Calu3 (cell line): Measurements from ENCODE around the gene C11orf24. TPM values are rescaled to one million over a fixed set of nuclear protein-coding genes. Genes with fewer than 3 reads are reported as not detected.
"Not testable (repeated sequence)": the region's sequence is repeated elsewhere in the genome, so short reads cannot be mapped to it uniquely, and the experiment has no call there.

ENCODE experiments used
- BruUV-seq: library from RNA; stranded (reverse); fragments of 400-500 nt; replicated peaks from 2 replicates; lab custom pipeline; 2021; lab: Mats Ljungman, UMichigan
- CTCF ChIA-PET: fragments of 300-600 bp; sonication (Branson Sonifier 250); formaldehyde crosslinking; loops from one replicate; lab custom pipeline; 2022; ENCODE audit warnings: antibody characterized with exemption; lab: Charles Lee
- DNase-seq: peaks from one replicate; pipeline ENCODE4 v3.0.0; 2022
- H3K27ac Mint-ChIP-seq: one replicate; pipeline ENCODE4 v1.8.0; 2022; ENCODE audit warnings: mixed read lengths; ENCODE audit not compliant: unreplicated experiment
- H3K27me3 Mint-ChIP-seq: one replicate; pipeline ENCODE4 v1.8.0; 2022; ENCODE audit warnings: mixed read lengths; ENCODE audit not compliant: unreplicated experiment
- H3K36me3 Mint-ChIP-seq: one replicate; pipeline ENCODE4 v1.8.0; 2022; ENCODE audit warnings: mild to moderate bottlenecking, moderate library complexity, mixed read lengths; ENCODE audit not compliant: insufficient read depth, unreplicated experiment
- H3K4me1 Mint-ChIP-seq: one replicate; pipeline ENCODE4 v1.8.0; 2022; ENCODE audit warnings: mild to moderate bottlenecking, low read depth, mixed read lengths; ENCODE audit not compliant: unreplicated experiment
- H3K4me3 Mint-ChIP-seq: one replicate; pipeline ENCODE4 v1.8.0; 2022; ENCODE audit warnings: mild to moderate bottlenecking, low read depth, moderate library complexity, mixed read lengths; ENCODE audit not compliant: unreplicated experiment
- H3K9me3 Mint-ChIP-seq: one replicate; pipeline ENCODE4 v1.8.0; 2022; ENCODE audit warnings: low read depth, mixed read lengths; ENCODE audit not compliant: unreplicated experiment
- CTCF ChIP-seq: fragments of 200-600 bp; IDR thresholded peaks from one replicate; pipeline ENCODE4 v1.8.0; 2022; ENCODE audit warnings: antibody characterized with exemption; ENCODE audit not compliant: unreplicated experiment
- intact Hi-C: fragments of 100-400 bp; cut with micrococcal nuclease; formaldehyde crosslinking; loops from one replicate; pipeline ENCODE4 v1.10.0; 2022; ENCODE audit not compliant: unreplicated experiment
- total RNA-seq: library from RNA; stranded (reverse); gene quantifications from 2 replicates; pipeline ENCODE4 v1.2.3, GENCODE V29; 2022

Gene C11orf24
- total RNA-seq, 1 experiment from 2014 or later: 52.3 TPM

GRCh38 chr11:68287419-68287818 lies 15.6 kb upstream of the C11orf24 start:
- H3K4me1 Mint-ChIP-seq: no peaks in the 10 kb centered on the region
- TF ChIP-seq CTCF: no peak
- no peak overlapping the region for H3K4me3 Mint-ChIP-seq
- intact Hi-C loops: no loop called here
- no peak overlapping the region for H3K27ac Mint-ChIP-seq
- CTCF ChIA-PET: no interaction called here
- DNase-seq: no peak
- BruUV-seq: no TSS peak
- H3K9me3 Mint-ChIP-seq: peaks cover 2% of the 10 kb centered on the region
- no peaks in the 10 kb centered on the region for H3K27me3 Mint-ChIP-seq
- H3K36me3 Mint-ChIP-seq: no peaks in the 10 kb centered on the region

- BruUV-seq: not testable (repeated sequence)
These were observed 12.8 kb upstream of the C11orf24 start for GRCh38 chr11:68284588-68284987.

GRCh38 chr11:68282861-68283230 lies 11.1 kb upstream of the C11orf24 start:
- H3K9me3 Mint-ChIP-seq: peaks cover 2% of the 10 kb centered on the region
- BruUV-seq: no TSS peak

More at GRCh38 chr11:68284588-68284987, 12.8 kb upstream of the C11orf24 start:
- CTCF ChIA-PET, H3K27me3 Mint-ChIP-seq, H3K4me1 Mint-ChIP-seq, H3K4me3 Mint-ChIP-seq, H3K36me3 Mint-ChIP-seq, H3K9me3 Mint-ChIP-seq, intact Hi-C loops, H3K27ac Mint-ChIP-seq, DNase-seq: not testable (repeated sequence)

GRCh38 chr11:68282141-68282860 lies 10.5 kb upstream of the C11orf24 start:
- no peak for DNase-seq

More at GRCh38 chr11:68282861-68283230, 11.1 kb upstream of the C11orf24 start:
- no peak overlapping the region for H3K4me3 Mint-ChIP-seq
- H3K4me1 Mint-ChIP-seq: no peaks in the 10 kb centered on the region
- H3K36me3 Mint-ChIP-seq: no peaks in the 10 kb centered on the region
- no peak for TF ChIP-seq CTCF
- H3K27me3 Mint-ChIP-seq: no peaks in the 10 kb centered on the region
- intact Hi-C loops: no loop called here
- H3K27ac Mint-ChIP-seq: no peak overlapping the region
- DNase-seq: no peak
- CTCF ChIA-PET: no interaction called here

More at GRCh38 chr11:68282141-68282860, 10.5 kb upstream of the C11orf24 start:
- Mint-ChIP-seq H3K27me3 (no peaks in the 10 kb centered on the region), H3K9me3 (peaks cover 2% of the 10 kb centered on the region), H3K36me3 (no peaks in the 10 kb centered on the region), H3K4me1 (no peaks in the 10 kb centered on the region), H3K4me3 (no peak overlapping the region), H3K27ac (no peak overlapping the region)
- CTCF ChIA-PET: no interaction called here
- TF ChIP-seq CTCF: no peak
- intact Hi-C loops: no loop called here
- no TSS peak for BruUV-seq
